Sigmoid colon (tissue), 4 donors: Measurements from ENCODE around the gene HMOX1.

Source experiments
- EP300 ChIP-seq, 4 donors: sonication (generic); formaldehyde crosslinking; IDR thresholded peaks; one replicate each; pipeline ENCODE4 v1.6.1; 2017; ENCODE audit warnings: antibody characterized with exemption in 4 of 4
- POLR2A ChIP-seq, 2 donors: fragments of 450-650 bp; IDR thresholded peaks; one replicate each; pipeline ENCODE4 v1.6.1; 2016; ENCODE audit warnings: antibody characterized with exemption in 2 of 2, mild to moderate bottlenecking in 2 of 2, moderate library complexity in 2 of 2
- POLR2AphosphoS5 ChIP-seq, 4 donors: sonication (generic); formaldehyde crosslinking; IDR thresholded peaks; one replicate each; pipeline ENCODE4 v1.6.1; 2017; ENCODE audit warnings: antibody characterized with exemption in 4 of 4

DNA sequence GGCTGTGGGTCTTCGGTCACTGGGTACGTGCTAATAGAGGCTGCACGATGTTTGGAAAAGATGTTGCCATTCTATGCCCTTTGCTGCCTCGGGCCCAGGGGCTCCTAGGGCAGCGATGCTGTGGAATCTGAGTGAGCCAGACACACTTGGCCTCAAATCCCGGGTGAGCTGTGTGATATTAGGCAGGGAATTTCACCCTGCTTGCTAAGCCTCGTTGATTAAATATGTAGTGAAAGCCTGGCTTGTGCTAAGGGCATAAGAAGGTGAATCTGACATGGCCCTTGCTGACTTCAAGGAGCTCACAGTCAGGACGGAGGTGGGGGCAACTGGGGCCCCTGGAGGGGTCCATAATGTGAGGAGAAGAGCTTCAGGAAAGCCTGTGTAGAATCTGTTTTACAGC is 5.4 kb upstream of the HMOX1 start:
- TF ChIP-seq POLR2AphosphoS5 (IDR thresholded peaks at IDR 0.05) = no peak
- no peak for TF ChIP-seq POLR2A (IDR thresholded peaks at IDR 0.05)
- TF ChIP-seq EP300 (IDR thresholded peaks at IDR 0.05) = no peak
